ENCODE results near the gene KIF3C.
A peak's percentile ranks its signal among the peaks of the same experiment; 100 is the strongest.

The KIF3C gene

GRCh38 chr2:25895018-25895417 lies 87.3 kb downstream of the KIF3C start:
- TF ChIP-seq TAF1 (IDR thresholded peaks at IDR 0.05; ENCODE audit: borderline replicate concordance, insufficient read depth, low read length), result no peak
- no peak for TF ChIP-seq POLR2AphosphoS5 (IDR thresholded peaks at IDR 0.05; ENCODE audit: low read depth, low read length)
- TF ChIP-seq FOXP2 (optimal IDR thresholded peaks at IDR 0.05; ENCODE audit: borderline replicate concordance, extremely low read depth, extremely low read length, insufficient read depth), result no peak
- no peak for TF ChIP-seq REST (IDR thresholded peaks at IDR 0.05; ENCODE audit: insufficient read depth in 1 of 2, low read depth in 2 of 2, low read length in 2 of 2)
- no peak for TF ChIP-seq SIN3A (IDR thresholded peaks at IDR 0.05; ENCODE audit: borderline replicate concordance, insufficient read depth, low read length)

- 0 out of 4 replicates have a peak, but pooled peaks of 1 of the 2 experiments have one; percentile 17 for TF ChIP-seq REST (IDR thresholded peaks at IDR 0.05; ENCODE audit: insufficient read depth in 1 of 2, low read depth in 2 of 2, low read length in 2 of 2)
- TF ChIP-seq POLR2AphosphoS5 (IDR thresholded peaks at IDR 0.05; ENCODE audit: low read depth, low read length), result no peak
Observed at GRCh38 chr2:25894135-25894830, 88.0 kb downstream of the KIF3C start.

GRCh38 chr2:25891672-25892071 lies 90.6 kb downstream of the KIF3C start:
- TF ChIP-seq REST (IDR thresholded peaks at IDR 0.05; ENCODE audit: insufficient read depth in 1 of 2, low read depth in 2 of 2, low read length in 2 of 2) (no peak), SIN3A (IDR thresholded peaks at IDR 0.05; ENCODE audit: borderline replicate concordance, insufficient read depth, low read length) (no peak), FOXP2 (optimal IDR thresholded peaks at IDR 0.05; ENCODE audit: borderline replicate concordance, extremely low read depth, extremely low read length, insufficient read depth) (no peak), TAF1 (IDR thresholded peaks at IDR 0.05; ENCODE audit: borderline replicate concordance, insufficient read depth, low read length) (no peak), POLR2AphosphoS5 (IDR thresholded peaks at IDR 0.05; ENCODE audit: low read depth, low read length) (no peak)

- TF ChIP-seq POLR2AphosphoS5 (IDR thresholded peaks at IDR 0.05; ENCODE audit: low read depth, low read length), result no peak
- TF ChIP-seq FOXP2 (optimal IDR thresholded peaks at IDR 0.05; ENCODE audit: borderline replicate concordance, extremely low read depth, extremely low read length, insufficient read depth), result no peak
- TF ChIP-seq SIN3A (IDR thresholded peaks at IDR 0.05; ENCODE audit: borderline replicate concordance, insufficient read depth, low read length), result no peak
- TF ChIP-seq REST (IDR thresholded peaks at IDR 0.05; ENCODE audit: insufficient read depth in 1 of 2, low read depth in 2 of 2, low read length in 2 of 2), result no peak
- TF ChIP-seq TAF1 (IDR thresholded peaks at IDR 0.05; ENCODE audit: borderline replicate concordance, insufficient read depth, low read length), result no peak
Observed at GRCh38 chr2:25887624-25888242, 94.6 kb downstream of the KIF3C start.

Data from PFSK-1 (cell line).